Fibroblast of mammary gland (primary cell): ENCODE measurements around the gene GRK5.

Experiments
- DNase-seq: peaks from one replicate; pipeline ENCODE4 v3.0.0-alpha.2; 2010; ENCODE audit warnings: low read depth
- H3K4me3 ChIP-seq: 2 replicates; pipeline ENCODE4 v1.5.1; 2011; ENCODE audit warnings: low read depth, mild to moderate bottlenecking, low read length, moderate library complexity; ENCODE audit not compliant: control insufficient read depth
- TF ChIP-seq, protein P1 (sequence below): conservative IDR thresholded peaks from 2 replicates; pipeline ENCODE4 v1.5.1; 2011; ENCODE audit warnings: low read depth, low read length, inconsistent platforms; ENCODE audit not compliant: control insufficient read depth, insufficient read depth

GRK5 gene

DNA sequence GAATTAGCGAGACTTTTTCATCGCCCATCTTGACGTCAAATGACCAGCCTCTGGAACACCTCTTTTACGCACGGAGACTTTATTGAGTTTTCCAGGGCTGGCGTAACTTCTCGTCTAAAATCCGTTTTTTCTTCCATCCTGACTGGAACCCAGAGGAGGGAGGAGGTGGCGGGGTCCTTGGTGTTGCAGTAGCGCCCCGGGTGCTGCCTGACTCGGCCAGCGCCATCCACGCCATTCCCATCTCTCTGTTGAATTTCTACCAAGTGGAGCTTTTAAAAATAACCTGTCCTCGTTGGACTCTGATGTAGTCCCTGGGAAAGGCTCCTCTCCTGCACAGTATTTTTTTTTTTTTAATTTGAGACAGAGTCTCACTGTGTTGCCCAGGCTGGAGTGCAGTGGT is 179.3 kb downstream of the GRK5 start:
- TF ChIP-seq, protein P1, sequence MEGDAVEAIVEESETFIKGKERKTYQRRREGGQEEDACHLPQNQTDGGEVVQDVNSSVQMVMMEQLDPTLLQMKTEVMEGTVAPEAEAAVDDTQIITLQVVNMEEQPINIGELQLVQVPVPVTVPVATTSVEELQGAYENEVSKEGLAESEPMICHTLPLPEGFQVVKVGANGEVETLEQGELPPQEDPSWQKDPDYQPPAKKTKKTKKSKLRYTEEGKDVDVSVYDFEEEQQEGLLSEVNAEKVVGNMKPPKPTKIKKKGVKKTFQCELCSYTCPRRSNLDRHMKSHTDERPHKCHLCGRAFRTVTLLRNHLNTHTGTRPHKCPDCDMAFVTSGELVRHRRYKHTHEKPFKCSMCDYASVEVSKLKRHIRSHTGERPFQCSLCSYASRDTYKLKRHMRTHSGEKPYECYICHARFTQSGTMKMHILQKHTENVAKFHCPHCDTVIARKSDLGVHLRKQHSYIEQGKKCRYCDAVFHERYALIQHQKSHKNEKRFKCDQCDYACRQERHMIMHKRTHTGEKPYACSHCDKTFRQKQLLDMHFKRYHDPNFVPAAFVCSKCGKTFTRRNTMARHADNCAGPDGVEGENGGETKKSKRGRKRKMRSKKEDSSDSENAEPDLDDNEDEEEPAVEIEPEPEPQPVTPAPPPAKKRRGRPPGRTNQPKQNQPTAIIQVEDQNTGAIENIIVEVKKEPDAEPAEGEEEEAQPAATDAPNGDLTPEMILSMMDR, result no peak
- no peak for DNase-seq
- H3K4me3 ChIP-seq, result no peak overlapping the region

DNA sequence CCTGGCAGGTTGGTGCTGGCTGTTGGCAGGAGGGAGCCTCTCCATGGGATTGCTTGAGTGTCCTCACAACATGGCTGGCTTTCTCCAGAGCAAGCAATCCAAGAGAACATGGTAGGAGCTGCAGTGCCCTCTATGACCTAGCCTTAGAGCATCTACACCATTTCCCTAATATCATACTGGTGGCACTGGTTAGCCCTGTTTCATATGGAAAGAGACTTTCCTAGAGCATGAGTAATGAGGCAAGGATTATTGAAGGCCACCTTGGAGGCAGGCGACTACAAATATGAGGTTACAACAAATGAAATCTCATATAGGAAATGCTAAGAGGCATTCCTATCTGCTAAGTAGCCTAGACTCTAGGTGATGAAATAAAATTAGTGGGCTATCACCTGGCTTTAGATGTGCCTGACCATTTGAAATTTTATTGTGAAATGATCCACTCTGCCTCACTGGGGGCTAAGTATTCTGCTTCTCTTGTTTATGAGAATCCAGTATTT is 181.5 kb downstream of the GRK5 start:
- DNase-seq, result no peak
- H3K4me3 ChIP-seq, result no peak overlapping the region
- TF ChIP-seq, protein P1, result no peak

DNA sequence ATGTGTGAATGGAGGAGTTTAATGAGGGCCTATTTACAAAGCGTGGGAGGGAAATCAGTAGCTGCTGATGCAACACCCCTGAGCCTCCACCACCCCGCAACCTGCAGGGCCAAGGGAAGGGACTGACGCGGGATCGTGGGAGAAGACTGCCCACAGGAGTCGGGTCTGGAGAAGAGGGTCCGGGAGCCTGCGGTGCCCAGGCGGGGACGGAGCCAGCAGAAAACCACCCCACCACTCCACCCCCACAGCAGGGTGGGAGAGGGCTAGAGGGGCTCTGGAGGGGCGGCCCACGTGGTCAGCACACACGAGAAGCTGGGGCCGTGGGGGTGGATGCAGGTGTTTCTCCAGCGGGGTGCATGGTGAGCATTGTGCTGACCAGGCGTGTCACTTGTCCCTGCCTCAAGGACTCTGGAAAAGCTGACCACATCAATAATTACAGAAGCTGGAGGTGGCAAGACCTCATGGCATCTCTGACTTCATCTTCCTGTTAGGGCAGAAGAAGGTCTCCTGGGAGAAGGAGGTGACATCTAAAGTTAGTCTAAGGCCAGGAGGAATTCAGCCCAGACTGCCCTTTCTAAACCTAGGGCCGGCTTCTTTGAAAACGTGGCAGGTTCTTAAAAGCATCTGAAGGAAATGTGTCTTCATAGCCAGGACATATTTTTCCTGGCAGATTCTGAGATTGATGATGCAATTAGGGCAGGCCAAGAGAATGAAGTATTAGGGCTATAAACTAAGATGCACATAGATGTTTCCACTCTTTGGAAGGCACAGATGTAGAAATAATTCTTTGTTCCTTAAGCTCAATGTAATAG is 184.3 kb downstream of the GRK5 start:
- TF ChIP-seq, protein P1, result no peak
- no peak overlapping the region for H3K4me3 ChIP-seq
- peak; percentile 37 for DNase-seq

GRCh38 chr10:119393019-119393418 is 185.6 kb downstream of the GRK5 start:
- TF ChIP-seq, protein P1, result no peak
- no peak overlapping the region for H3K4me3 ChIP-seq
- no peak for DNase-seq

GRCh38 chr10:119393421-119393820 is 186.1 kb downstream of the GRK5 start:
- H3K4me3 ChIP-seq, result no peak overlapping the region
- no peak for DNase-seq
- TF ChIP-seq, protein P1, result no peak

- H3K4me3 ChIP-seq, result no peak overlapping the region
- no peak for DNase-seq
- TF ChIP-seq, protein P1, result no peak
Measured at GRCh38 chr10:119393845-119394244, 186.5 kb downstream of the GRK5 start.

- DNase-seq, result no peak
- H3K4me3 ChIP-seq, result no peak overlapping the region
- TF ChIP-seq, protein P1, result no peak
Measured at GRCh38 chr10:119394657-119395279, 187.4 kb downstream of the GRK5 start.
